Neural crest cell (in vitro differentiated cells): Measurements from ENCODE around the gene ZNF630. TPM values are rescaled to one million over a fixed set of nuclear protein-coding genes. Genes with fewer than 3 reads are reported as not detected.

Experiments used
- DNase-seq: peaks from one replicate; pipeline ENCODE4 v3.0.0; 2021; ENCODE audit warnings: low read depth, mixed read lengths, low spot score
- H3K27ac Mint-ChIP-seq: one replicate; pipeline ENCODE4 v1.8.0; 2021; ENCODE audit warnings: mild to moderate bottlenecking, mixed read lengths; ENCODE audit not compliant: unreplicated experiment
- H3K27me3 Mint-ChIP-seq: 2 replicates; pipeline ENCODE4 v1.8.0; 2021; ENCODE audit warnings: low read depth, mild to moderate bottlenecking, mixed read lengths
- H3K36me3 Mint-ChIP-seq: 2 replicates; pipeline ENCODE4 v1.8.0; 2021; ENCODE audit warnings: low read depth, mild to moderate bottlenecking, mixed read lengths
- H3K4me1 Mint-ChIP-seq: 2 replicates; pipeline ENCODE4 v1.8.0; 2021; ENCODE audit warnings: mixed read lengths
- H3K4me3 Mint-ChIP-seq: one replicate; pipeline ENCODE4 v1.8.0; 2021; ENCODE audit warnings: mild to moderate bottlenecking, mixed read lengths
- H3K9me3 Mint-ChIP-seq: 2 replicates; pipeline ENCODE4 v1.8.0; 2021; ENCODE audit warnings: mixed read lengths
- CTCF ChIP-seq: fragments of 200-600 bp; sonication (generic); conservative IDR thresholded peaks from 2 replicates; pipeline ENCODE4 v1.5.0; 2021; ENCODE audit warnings: antibody characterized with exemption, mild to moderate bottlenecking
- total RNA-seq: library from RNA; stranded (reverse); gene quantifications from 2 replicates; pipeline ENCODE4 v1.2.1, GENCODE V29; 2021

Gene ZNF630
- total RNA-seq, 1 donor from 2014 or later, result 2.1 TPM

GRCh38 chrX:48068096-48068887 lies 3.1 kb downstream of the ZNF630 start:
- no peak for TF ChIP-seq CTCF
- H3K36me3 Mint-ChIP-seq, result peaks cover 6% of the 10 kb centered on the region
- peaks cover 7% of the 10 kb centered on the region for H3K9me3 Mint-ChIP-seq
- no peak overlapping the region for H3K27ac Mint-ChIP-seq
- DNase-seq, result no peak
- peak overlapping the region; percentile 49 for H3K4me3 Mint-ChIP-seq
- H3K4me1 Mint-ChIP-seq, result peaks cover 15% of the 10 kb centered on the region
- H3K27me3 Mint-ChIP-seq, result no peaks in the 10 kb centered on the region

GRCh38 chrX:48064261-48064660 lies 7.2 kb downstream of the ZNF630 start:
- Mint-ChIP-seq H3K4me1 (no peaks in the 10 kb centered on the region), H3K36me3 (peaks cover 24% of the 10 kb centered on the region), H3K4me3 (no peak overlapping the region), H3K27ac (no peak overlapping the region), H3K27me3 (no peaks in the 10 kb centered on the region), H3K9me3 (peaks cover 8% of the 10 kb centered on the region)
- DNase-seq, result no peak
- TF ChIP-seq CTCF, result no peak

- Mint-ChIP-seq H3K4me1 (no peaks in the 10 kb centered on the region), H3K27ac (no peak overlapping the region), H3K36me3 (peaks cover 33% of the 10 kb centered on the region), H3K27me3 (no peaks in the 10 kb centered on the region), H3K4me3 (no peak overlapping the region), H3K9me3 (peaks cover 15% of the 10 kb centered on the region)
- DNase-seq, result no peak
- TF ChIP-seq CTCF, result no peak
Observed at GRCh38 chrX:48059296-48059639, 12.2 kb downstream of the ZNF630 start.

GRCh38 chrX:48058621-48059295 lies 12.7 kb downstream of the ZNF630 start:
- H3K36me3 Mint-ChIP-seq, result peaks cover 33% of the 10 kb centered on the region
- TF ChIP-seq CTCF, result no peak
- peaks cover 15% of the 10 kb centered on the region for H3K9me3 Mint-ChIP-seq
- DNase-seq, result no peak
- no peak overlapping the region for H3K4me3 Mint-ChIP-seq
- no peaks in the 10 kb centered on the region for H3K4me1 Mint-ChIP-seq
- H3K27me3 Mint-ChIP-seq, result no peaks in the 10 kb centered on the region
- no peak overlapping the region for H3K27ac Mint-ChIP-seq

GRCh38 chrX:48046846-48047245 lies 24.6 kb downstream of the ZNF630 start:
- TF ChIP-seq CTCF, result no peak
- peaks cover 10% of the 10 kb centered on the region for H3K9me3 Mint-ChIP-seq
- no peaks in the 10 kb centered on the region for H3K27me3 Mint-ChIP-seq
- no peak overlapping the region for H3K27ac Mint-ChIP-seq
- H3K4me1 Mint-ChIP-seq, result no peaks in the 10 kb centered on the region
- no peak for DNase-seq
- H3K4me3 Mint-ChIP-seq, result no peak overlapping the region
- H3K36me3 Mint-ChIP-seq, result peaks cover 2% of the 10 kb centered on the region
